HCT116 (cell line): ENCODE measurements around the gene GHRHR. TPM values are rescaled to one million over a fixed set of nuclear protein-coding genes. Genes with fewer than 3 reads are reported as not detected.

ENCODE experiments used
- ATAC-seq: fragments of 200-7000 bp; cut with Tn5 transposase; 2 replicates; pipeline ENCODE4 v1.9.1; 2020; ENCODE audit warnings: mild to moderate bottlenecking, moderate library complexity
- BruUV-seq: library from RNA; stranded (reverse); fragments of 400-500 nt; replicated peaks from 2 replicates; lab custom pipeline; 2021; lab: Mats Ljungman, UMichigan
- CTCF ChIA-PET: fragments of 300-600 bp; sonication (Branson Sonifier 250); formaldehyde crosslinking; loops from one replicate; lab custom pipeline; 2021; ENCODE audit warnings: antibody characterized with exemption; lab: Charles Lee
- POLR2A ChIA-PET: fragments of 300-600, 350-600 bp; sonication (Branson Sonifier 250); formaldehyde crosslinking; loops from one replicate; lab custom pipeline; 2021; ENCODE audit warnings: antibody characterized with exemption; lab: Charles Lee
- RAD21 ChIA-PET, 2 experiments: fragments of 300-600 bp; sonication (Branson Sonifier 250); formaldehyde crosslinking; loops; one replicate each; lab custom pipeline; 2023; ENCODE audit warnings: low total read pairs in 2 of 2; ENCODE audit not compliant: uncharacterized antibody in 2 of 2, unreplicated experiment in 2 of 2, low non-redundant PET in 1 of 2; lab: Charles Lee
- DNase-seq: peaks from one replicate; pipeline ENCODE4 v3.0.0-alpha.2; 2010; ENCODE audit warnings: low read depth, low spot score
- H2AFZ ChIP-seq: fragments of 200-600 bp; shearing (Covaris generic), sonication (generic); 2 replicates; pipeline ENCODE4 v1.6.1; 2017; ENCODE audit warnings: low read depth, mixed run types, mixed read lengths, antibody characterized with exemption, low read length; ENCODE audit not compliant: poor library complexity, severe bottlenecking
- H3K27ac ChIP-seq: 2 replicates; pipeline ENCODE4 v1.5.1; 2012; ENCODE audit warnings: low read depth, low read length
- H3K27me3 ChIP-seq: fragments of 200-600 bp; sonication (generic); 2 replicates; pipeline ENCODE4 v1.6.1; 2016; ENCODE audit warnings: mixed run types, low read length, mixed read lengths; ENCODE audit not compliant: insufficient read depth
- H3K36me3 ChIP-seq, 2 experiments: fragments of 200-500 bp in 1 of 2; fragments of 200-600 bp in 1 of 2; sonication (Bioruptor generic) in 1 of 2; sonication (generic) in 1 of 2; 2 replicates each; pipeline versions ENCODE4 v1.5.1 to v1.6.1; 2014 to 2016; ENCODE audit warnings: low read length in 2 of 2, inconsistent platforms in 1 of 2, mixed read lengths in 1 of 2, mixed run types in 1 of 2; ENCODE audit not compliant: insufficient read depth in 2 of 2, control insufficient read depth in 1 of 2
- H3K4me1 ChIP-seq, 2 experiments: fragments of 200-600 bp in 1 of 2; sonication (generic) in 1 of 2; 2 replicates each; pipeline versions ENCODE4 v1.5.1 to v1.6.1; 2012 to 2017; ENCODE audit warnings: low read length in 2 of 2, inconsistent platforms in 1 of 2, mild to moderate bottlenecking in 1 of 2, mixed read lengths in 1 of 2, mixed run types in 1 of 2, moderate library complexity in 1 of 2; ENCODE audit not compliant: insufficient read depth in 2 of 2, control insufficient read depth in 1 of 2
- H3K4me2 ChIP-seq: fragments of 200-600 bp; sonication (generic); 2 replicates; pipeline ENCODE4 v1.6.1; 2017; ENCODE audit warnings: mixed run types, low read length, mixed read lengths
- H3K4me3 ChIP-seq, 2 experiments: fragments of 200-600 bp in 1 of 2; sonication (generic) in 1 of 2; replicated peaks in 1 of 2; 2 replicates each; pipeline ENCODE4 v1.5.1; 2011 to 2016; ENCODE audit warnings: low read length in 2 of 2, control low read depth in 1 of 2, low read depth in 1 of 2, mild to moderate bottlenecking in 1 of 2, mixed read lengths in 1 of 2, mixed run types in 1 of 2
- H3K79me2 ChIP-seq: fragments of 200-600 bp; sonication (generic); 2 replicates; pipeline ENCODE4 v1.6.1; 2017; ENCODE audit warnings: mild to moderate bottlenecking, mixed run types, low read length, moderate library complexity, mixed read lengths; ENCODE audit not compliant: insufficient read depth
- H3K9ac ChIP-seq: fragments of 200-600 bp; sonication (generic); 2 replicates; pipeline ENCODE4 v1.6.1; 2016; ENCODE audit warnings: low read length, mixed read lengths
- H3K9me2 ChIP-seq: fragments of 200-600 bp; sonication (generic), shearing (Covaris generic); 2 replicates; pipeline ENCODE4 v1.6.1; 2017; ENCODE audit warnings: mixed run types, mild to moderate bottlenecking, moderate library complexity; ENCODE audit not compliant: insufficient read depth
- H3K9me3 ChIP-seq, 2 experiments: fragments of 200-500 bp in 1 of 2; fragments of 200-600 bp in 1 of 2; sonication (Bioruptor generic) in 1 of 2; sonication (generic) in 1 of 2; 2 replicates each; pipeline ENCODE4 v1.6.1; 2014 to 2017; ENCODE audit warnings: low read length in 2 of 2, mixed read lengths in 2 of 2, inconsistent platforms in 1 of 2, low read depth in 1 of 2, mild to moderate bottlenecking in 1 of 2, mixed run types in 1 of 2, moderate library complexity in 1 of 2; ENCODE audit not compliant: control insufficient read depth in 1 of 2, insufficient read depth in 1 of 2
- H4K20me1 ChIP-seq: fragments of 200-600 bp; sonication (generic), shearing (Covaris generic); 2 replicates; pipeline ENCODE4 v1.6.1; 2017; ENCODE audit warnings: mixed run types, mild to moderate bottlenecking, moderate library complexity; ENCODE audit not compliant: insufficient read depth
- CBX3 ChIP-seq: IDR thresholded peaks from 2 replicates; pipeline ENCODE4 v1.6.1; 2012; ENCODE audit warnings: low read depth
- CEBPB ChIP-seq: IDR thresholded peaks from 2 replicates; pipeline ENCODE4 v1.6.1; 2012; ENCODE audit warnings: low read depth
- CTCF ChIP-seq, 3 experiments: fragments of 200-600 bp in 1 of 3; sonication (generic) in 1 of 3; IDR thresholded peaks in 2 of 3; conservative IDR thresholded peaks in 1 of 3; 2 replicates each; pipeline ENCODE4 v1.5.1; 2012 to 2017; ENCODE audit warnings: low read depth in 2 of 3, low read length in 2 of 3, antibody characterized with exemption in 1 of 3, borderline replicate concordance in 1 of 3, control low read depth in 1 of 3, mild to moderate bottlenecking in 1 of 3, mixed read lengths in 1 of 3, mixed run types in 1 of 3, moderate library complexity in 1 of 3; ENCODE audit not compliant: insufficient read depth in 1 of 3
- EGR1 ChIP-seq: IDR thresholded peaks from 2 replicates; pipeline ENCODE4 v1.6.1; 2012; ENCODE audit warnings: low read depth
- ELF1 ChIP-seq: IDR thresholded peaks from 2 replicates; pipeline ENCODE4 v1.6.1; 2012; ENCODE audit warnings: low read depth, borderline replicate concordance
- EZH2 ChIP-seq: fragments of 200-600 bp; sonication (generic); IDR thresholded peaks from 2 replicates; pipeline ENCODE4 v1.6.1; 2017; ENCODE audit warnings: antibody characterized with exemption, mixed run types
- FOSL1 ChIP-seq: IDR thresholded peaks from 2 replicates; pipeline ENCODE4 v1.6.1; 2012; ENCODE audit warnings: low read depth
- POLR2AphosphoS5 ChIP-seq: IDR thresholded peaks from 2 replicates; pipeline ENCODE4 v1.6.1; 2011; ENCODE audit warnings: mild to moderate bottlenecking, low read depth, low read length, moderate library complexity
- RAD21 ChIP-seq: IDR thresholded peaks from 2 replicates; pipeline ENCODE4 v1.6.1; 2012; ENCODE audit warnings: low read depth, mild to moderate bottlenecking
- REST ChIP-seq: IDR thresholded peaks from 2 replicates; pipeline ENCODE4 v1.6.1; 2012; ENCODE audit warnings: low read depth
- SP1 ChIP-seq: IDR thresholded peaks from 2 replicates; pipeline ENCODE4 v1.6.1; 2012; ENCODE audit warnings: low read depth
- SRF ChIP-seq: IDR thresholded peaks from 2 replicates; pipeline ENCODE4 v1.6.1; 2012; ENCODE audit warnings: low read depth
- YY1 ChIP-seq: IDR thresholded peaks from 2 replicates; pipeline ENCODE4 v1.6.1; 2011; ENCODE audit warnings: low read length, low read depth, moderate library complexity, mild to moderate bottlenecking; ENCODE audit not compliant: insufficient replicate concordance; ENCODE audit errors: extremely low read depth
- intact Hi-C: fragments of 100-400 bp; cut with micrococcal nuclease; formaldehyde crosslinking; loops from 2 replicates; pipeline ENCODE4 v1.10.0; 2022
- total RNA-seq: library from RNA; stranded (reverse); gene quantifications from one replicate; pipeline ENCODE4 v1.2.1, GENCODE V29; 2021; ENCODE audit not compliant: unreplicated experiment
- TF ChIP-seq, protein P1 (sequence below): IDR thresholded peaks from 2 replicates; pipeline ENCODE4 v1.6.1; 2012

Gene GHRHR
- total RNA-seq, 1 experiment from 2014 or later, result not detected

DNA sequence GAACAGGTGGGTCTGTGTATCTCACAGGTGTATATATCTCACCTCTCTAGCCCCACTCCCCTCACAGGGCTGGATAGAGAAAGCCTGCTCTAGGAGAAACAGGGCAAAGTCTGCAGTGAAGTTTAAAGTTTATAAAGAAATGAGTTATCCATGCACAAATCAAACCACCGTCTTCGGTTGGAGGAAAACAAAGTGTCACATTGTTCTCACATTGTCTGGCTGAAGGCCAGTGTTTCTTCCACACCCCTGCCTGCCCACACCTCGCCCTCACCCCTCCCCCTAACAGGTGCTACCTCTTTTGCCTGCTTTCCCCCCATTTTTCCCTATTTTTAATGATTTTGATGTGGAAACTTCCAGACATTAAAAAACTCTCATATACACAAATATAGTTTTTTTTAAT lies 26.3 kb upstream of the GHRHR start:
- Histone ChIP-seq H3K36me3 (no peaks in the 10 kb centered on the region), H3K9me3 (no peaks in the 10 kb centered on the region), H3K27ac (no peak overlapping the region), H3K79me2 (no peaks in the 10 kb centered on the region), H3K4me2 (no peak overlapping the region), H2AFZ (peak overlapping the region; percentile 51), H3K27me3 (peaks cover 14% of the 10 kb centered on the region), H3K4me3 (no peak overlapping the region), H3K9me2 (no peaks in the 10 kb centered on the region), H4K20me1 (no peaks in the 10 kb centered on the region), H3K9ac (no peak overlapping the region), H3K4me1 (peaks cover 3 to 12% of the 10 kb centered on the region in 2 experiments; a peak in 2 of 4 replicates)
- intact Hi-C loops, result no loop called here
- RAD21 ChIA-PET, result no interaction called here
- CTCF ChIA-PET, result no interaction called here
- TF ChIP-seq SP1 (no peak), EZH2 (no peak), ELF1 (no peak), CBX3 (no peak), RAD21 (no peak), REST (no peak), CTCF (IDR thresholded peaks at IDR 0.05 in 2 of 3, conservative IDR thresholded peaks at IDR 0.05 in 1 of 3; ENCODE audit: borderline replicate concordance in 1 of 3, insufficient read depth in 1 of 3, low read depth in 2 of 3, low read length in 2 of 3) (no peak), FOSL1 (no peak), SRF (no peak), POLR2AphosphoS5 (no peak), CEBPB (no peak), YY1 (no peak), EGR1 (no peak)
- TF ChIP-seq, protein P1, sequence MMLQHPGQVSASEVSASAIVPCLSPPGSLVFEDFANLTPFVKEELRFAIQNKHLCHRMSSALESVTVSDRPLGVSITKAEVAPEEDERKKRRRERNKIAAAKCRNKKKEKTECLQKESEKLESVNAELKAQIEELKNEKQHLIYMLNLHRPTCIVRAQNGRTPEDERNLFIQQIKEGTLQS, result no peak
- POLR2A ChIA-PET, result interaction anchor here (0.7 kb wide), 1 partner anchor 416 kb away, joined by 5 read pairs; no protein-coding TSS in a partner anchor
- ATAC-seq (no peak), DNase-seq (no peak)
- BruUV-seq, result no TSS peak
